Measurements from ENCODE around the gene FNDC10. TPM values are rescaled to one million over a fixed set of nuclear protein-coding genes. Genes with fewer than 3 reads are reported as not detected.

FNDC10 gene
- total and polyA plus RNA-seq, 7 donors: 0.15 to 0.96 (median 0.63) TPM; not detected in 1

DNA sequence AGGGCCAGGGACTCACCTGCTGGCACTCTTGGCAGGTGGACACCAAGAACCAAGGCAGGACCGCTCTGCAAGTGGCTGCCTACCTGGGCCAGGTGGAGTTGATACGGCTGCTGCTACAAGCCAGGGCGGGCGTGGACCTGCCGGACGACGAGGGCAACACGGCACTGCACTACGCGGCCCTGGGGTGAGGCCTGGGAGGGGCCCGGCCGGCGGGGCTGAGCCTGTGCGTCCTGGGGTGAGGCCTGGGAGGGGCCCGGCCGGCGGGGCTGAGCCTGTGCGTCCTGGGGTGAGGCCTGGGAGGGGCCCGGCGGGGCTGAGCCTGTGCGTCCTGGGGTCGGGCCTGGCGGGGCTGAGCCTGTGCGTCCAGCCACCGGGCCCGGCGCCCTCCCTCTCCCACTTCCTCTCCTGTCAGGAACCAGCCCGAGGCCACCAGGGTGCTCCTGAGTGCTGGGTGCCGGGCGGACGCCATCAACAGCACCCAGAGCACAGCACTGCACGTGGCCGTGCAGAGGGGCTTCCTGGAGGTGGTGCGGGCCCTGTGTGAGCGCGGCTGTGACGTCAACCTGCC lies 27.4 kb upstream of the FNDC10 start:
- no peak overlapping the region for H3K4me3 ChIP-seq
- ATAC-seq (no peak), DNase-seq (peak; percentile 14 to 35)
- intact Hi-C loops (cut with DNase I): no loop called here
- WGBS, 3 donors: 66 to 85% (median 81%) methylated on average over 18 to 37 of the region's 37 CpGs
- H3K27ac ChIP-seq: no peak overlapping the region
- peaks cover 4 to 51% of the 10 kb centered on the region in 2 donors for H3K36me3 ChIP-seq (ENCODE audit: insufficient read depth in 1 of 2, low read depth in 1 of 2)
- no peaks in the 10 kb centered on the region for H3K9me3 ChIP-seq
- peaks cover 23% of the 10 kb centered on the region for H3K4me1 ChIP-seq
- TF ChIP-seq, protein P1, sequence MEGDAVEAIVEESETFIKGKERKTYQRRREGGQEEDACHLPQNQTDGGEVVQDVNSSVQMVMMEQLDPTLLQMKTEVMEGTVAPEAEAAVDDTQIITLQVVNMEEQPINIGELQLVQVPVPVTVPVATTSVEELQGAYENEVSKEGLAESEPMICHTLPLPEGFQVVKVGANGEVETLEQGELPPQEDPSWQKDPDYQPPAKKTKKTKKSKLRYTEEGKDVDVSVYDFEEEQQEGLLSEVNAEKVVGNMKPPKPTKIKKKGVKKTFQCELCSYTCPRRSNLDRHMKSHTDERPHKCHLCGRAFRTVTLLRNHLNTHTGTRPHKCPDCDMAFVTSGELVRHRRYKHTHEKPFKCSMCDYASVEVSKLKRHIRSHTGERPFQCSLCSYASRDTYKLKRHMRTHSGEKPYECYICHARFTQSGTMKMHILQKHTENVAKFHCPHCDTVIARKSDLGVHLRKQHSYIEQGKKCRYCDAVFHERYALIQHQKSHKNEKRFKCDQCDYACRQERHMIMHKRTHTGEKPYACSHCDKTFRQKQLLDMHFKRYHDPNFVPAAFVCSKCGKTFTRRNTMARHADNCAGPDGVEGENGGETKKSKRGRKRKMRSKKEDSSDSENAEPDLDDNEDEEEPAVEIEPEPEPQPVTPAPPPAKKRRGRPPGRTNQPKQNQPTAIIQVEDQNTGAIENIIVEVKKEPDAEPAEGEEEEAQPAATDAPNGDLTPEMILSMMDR (IDR thresholded peaks at IDR 0.05): no peak
- peaks cover 0 to 2% (median 0%) of the 10 kb centered on the region in 3 donors for H3K27me3 ChIP-seq (ENCODE audit: insufficient read depth in 3 of 3, low read length in 2 of 3)

DNA sequence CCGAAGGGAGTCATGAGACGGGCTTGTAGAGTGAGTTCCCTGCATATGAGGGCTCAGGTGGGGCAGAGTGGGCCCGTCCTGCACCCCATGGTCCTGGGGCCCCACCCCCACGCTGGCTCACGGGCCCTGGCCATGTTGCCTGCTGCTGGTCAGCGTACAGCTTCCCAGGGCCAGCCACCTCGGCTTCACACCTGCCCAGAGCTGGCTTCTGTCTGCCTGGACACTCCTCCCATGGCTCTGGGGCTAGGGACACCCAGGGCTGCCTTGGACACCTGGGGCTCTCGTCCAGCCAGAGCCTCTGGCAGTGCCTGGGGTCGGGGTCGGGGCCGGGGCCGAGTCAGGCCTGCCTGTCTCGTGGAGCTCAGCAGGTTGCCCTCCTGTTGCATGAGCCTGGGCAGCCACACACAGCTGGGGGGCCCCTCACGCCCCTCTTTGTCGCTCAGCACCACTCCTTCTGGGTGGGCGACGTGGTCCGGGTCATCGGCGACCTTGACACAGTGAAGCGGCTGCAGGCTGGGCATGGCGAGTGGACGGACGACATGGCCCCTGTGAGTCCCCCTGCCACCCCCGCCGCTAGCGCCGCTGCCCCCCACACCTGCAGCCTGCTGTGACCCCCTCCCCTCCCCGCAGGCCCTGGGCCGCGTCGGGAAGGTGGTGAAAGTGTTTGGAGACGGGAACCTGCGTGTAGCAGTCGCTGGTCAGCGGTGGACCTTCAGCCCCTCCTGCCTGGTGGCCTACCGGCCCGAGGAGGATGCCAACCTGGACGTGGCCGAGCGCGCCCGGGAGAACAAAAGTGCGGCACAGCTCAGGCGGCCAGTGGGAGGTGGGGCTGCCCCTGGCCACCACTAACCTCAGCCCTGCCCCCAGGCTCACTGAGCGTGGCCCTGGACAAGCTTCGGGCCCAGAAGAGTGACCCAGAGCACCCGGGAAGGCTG lies 26.5 kb upstream of the FNDC10 start:
- H3K4me1 ChIP-seq: peaks cover 29% of the 10 kb centered on the region
- no peak overlapping the region for H3K27ac ChIP-seq
- DNase-seq: peak; percentile 15 to 49
- no peak overlapping the region for H3K4me3 ChIP-seq
- H3K27me3 ChIP-seq (ENCODE audit: insufficient read depth in 3 of 3, low read length in 2 of 3): no peaks in the 10 kb centered on the region
- H3K36me3 ChIP-seq (ENCODE audit: insufficient read depth in 1 of 2, low read depth in 1 of 2): peaks cover 4 to 51% of the 10 kb centered on the region in 2 donors
- TF ChIP-seq, protein P1 (IDR thresholded peaks at IDR 0.05): no peak
- no peaks in the 10 kb centered on the region for H3K9me3 ChIP-seq
- intact Hi-C loops (cut with DNase I): no loop called here
- no peak for ATAC-seq
- WGBS, 3 donors: 88 to 93% (median 91%) methylated on average over 41 to 48 of the region's 48 CpGs

DNA sequence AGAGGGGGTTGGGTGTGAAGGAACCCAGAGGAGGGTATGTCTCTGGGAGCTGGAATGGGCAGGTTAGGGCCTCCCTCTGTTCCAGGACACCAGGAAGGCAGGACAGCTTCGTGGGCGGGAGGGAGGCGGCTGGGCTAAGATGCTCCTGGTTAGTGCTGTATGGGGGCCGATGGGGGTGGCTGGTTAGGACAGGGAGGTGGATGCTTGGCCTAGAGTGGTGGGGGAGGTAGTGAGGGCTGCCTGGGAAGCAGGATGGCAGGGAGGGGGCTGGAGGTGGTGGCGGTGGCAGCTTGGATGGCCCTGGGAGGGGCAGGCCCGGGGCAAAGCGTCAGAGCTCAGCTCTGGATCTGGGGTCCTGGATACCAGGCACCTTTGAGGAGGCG lies 25.9 kb upstream of the FNDC10 start:
- Histone ChIP-seq H3K4me1 (peaks cover 35% of the 10 kb centered on the region), H3K36me3 (ENCODE audit: insufficient read depth in 1 of 2, low read depth in 1 of 2) (peaks cover 4 to 51% of the 10 kb centered on the region in 2 donors), H3K4me3 (no peak overlapping the region), H3K27me3 (ENCODE audit: insufficient read depth in 3 of 3, low read length in 2 of 3) (no peaks in the 10 kb centered on the region), H3K9me3 (no peaks in the 10 kb centered on the region), H3K27ac (no peak overlapping the region)
- intact Hi-C loops (cut with DNase I): no loop called here
- peak in 1 of 2 donors; percentile 47 for DNase-seq
- TF ChIP-seq, protein P1 (IDR thresholded peaks at IDR 0.05): no peak
- ATAC-seq: no peak
- 86 to 97% (median 95%) methylated on average over 8 of the region's 8 CpGs for WGBS, 3 donors

DNA sequence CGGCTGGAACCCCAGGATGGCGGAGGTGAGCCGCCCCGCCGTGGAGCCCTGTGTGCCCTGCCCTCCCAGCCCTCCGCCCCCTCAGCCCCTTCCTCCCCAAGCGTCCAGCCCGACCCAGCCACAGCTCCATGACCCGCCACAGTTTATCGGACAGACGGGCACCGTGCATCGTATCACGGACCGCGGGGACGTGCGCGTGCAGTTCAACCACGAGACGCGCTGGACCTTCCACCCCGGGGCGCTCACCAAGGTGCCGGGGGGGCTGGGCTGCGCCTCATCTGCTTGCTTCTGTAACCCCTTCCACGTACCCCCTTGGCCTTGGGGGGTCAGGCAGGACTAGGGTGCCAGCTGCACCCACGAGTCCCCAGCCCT lies 25.5 kb upstream of the FNDC10 start:
- H3K4me1 ChIP-seq: peaks cover 40% of the 10 kb centered on the region
- no peak overlapping the region for H3K27ac ChIP-seq
- peak in 1 of 2 donors; percentile 40 for DNase-seq
- H3K36me3 ChIP-seq (ENCODE audit: insufficient read depth in 1 of 2, low read depth in 1 of 2): peaks cover 4 to 51% of the 10 kb centered on the region in 2 donors
- no peak for ATAC-seq
- TF ChIP-seq, protein P1 (IDR thresholded peaks at IDR 0.05): no peak
- H3K9me3 ChIP-seq: no peaks in the 10 kb centered on the region
- WGBS, 3 donors: 90 to 92% (median 90%) methylated on average over 23 to 28 of the region's 28 CpGs
- H3K27me3 ChIP-seq (ENCODE audit: insufficient read depth in 3 of 3, low read length in 2 of 3): no peaks in the 10 kb centered on the region
- no peak overlapping the region for H3K4me3 ChIP-seq
- intact Hi-C loops (cut with DNase I): no loop called here

Data from psoas muscle (tissue), 8 donors.